ENCODE results near the gene HOXC4.

HOXC4 gene

DNA sequence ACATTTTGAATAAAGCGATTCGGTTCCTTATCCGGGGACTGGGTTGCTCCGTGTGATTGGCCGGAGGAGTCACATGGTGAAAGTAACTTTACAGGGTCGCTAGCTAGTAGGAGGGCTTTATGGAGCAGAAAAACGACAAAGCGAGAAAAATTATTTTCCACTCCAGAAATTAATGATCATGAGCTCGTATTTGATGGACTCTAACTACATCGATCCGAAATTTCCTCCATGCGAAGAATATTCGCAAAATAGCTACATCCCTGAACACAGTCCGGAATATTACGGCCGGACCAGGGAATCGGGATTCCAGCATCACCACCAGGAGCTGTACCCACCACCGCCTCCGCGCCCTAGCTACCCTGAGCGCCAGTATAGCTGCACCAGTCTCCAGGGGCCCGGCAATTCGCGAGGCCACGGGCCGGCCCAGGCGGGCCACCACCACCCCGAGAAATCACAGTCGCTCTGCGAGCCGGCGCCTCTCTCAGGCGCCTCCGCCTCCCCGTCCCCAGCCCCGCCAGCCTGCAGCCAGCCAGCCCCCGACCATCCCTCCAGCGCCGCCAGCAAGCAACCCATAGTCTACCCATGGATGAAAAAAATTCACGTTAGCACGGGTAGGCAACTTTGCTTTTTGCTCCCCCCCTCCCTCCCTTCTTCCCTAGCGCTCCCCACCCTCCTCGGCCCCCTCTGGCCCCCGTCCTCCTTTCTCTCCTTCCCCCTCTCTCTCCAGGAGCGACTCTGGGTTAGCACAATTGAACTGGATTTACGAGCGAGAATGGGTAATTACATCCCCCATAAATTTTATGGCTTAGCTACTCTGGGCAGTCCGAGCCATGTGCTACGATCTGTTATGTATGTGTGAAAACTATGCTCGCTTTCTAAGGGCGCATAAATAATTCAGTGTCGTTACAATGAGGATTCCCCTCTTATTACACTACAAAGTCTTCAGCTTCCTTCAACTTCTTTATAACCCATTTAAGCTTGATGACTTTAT, at the start of gene HOXC4:
Gene HOXC4 (plus strand): TSS at position 85 of the 991 bp plus-strand sequence. CDS start 88 bp downstream, at position 173.
- Mint-ChIP-seq H3K4me1 (ENCODE audit: low read depth) (peaks cover 34% of the 10 kb centered on the region), H3K27ac (peak within 1 kb of the TSS; percentile 41), H3K4me3 (peak within 1 kb of the TSS; percentile 66), H3K27me3 (peaks cover 86% of the 10 kb centered on the region), H3K36me3 (ENCODE audit: low read depth) (no peaks in the 10 kb centered on the region), H3K9me3 (no peaks in the 10 kb centered on the region)
- DNase-seq: no peak

DNA sequence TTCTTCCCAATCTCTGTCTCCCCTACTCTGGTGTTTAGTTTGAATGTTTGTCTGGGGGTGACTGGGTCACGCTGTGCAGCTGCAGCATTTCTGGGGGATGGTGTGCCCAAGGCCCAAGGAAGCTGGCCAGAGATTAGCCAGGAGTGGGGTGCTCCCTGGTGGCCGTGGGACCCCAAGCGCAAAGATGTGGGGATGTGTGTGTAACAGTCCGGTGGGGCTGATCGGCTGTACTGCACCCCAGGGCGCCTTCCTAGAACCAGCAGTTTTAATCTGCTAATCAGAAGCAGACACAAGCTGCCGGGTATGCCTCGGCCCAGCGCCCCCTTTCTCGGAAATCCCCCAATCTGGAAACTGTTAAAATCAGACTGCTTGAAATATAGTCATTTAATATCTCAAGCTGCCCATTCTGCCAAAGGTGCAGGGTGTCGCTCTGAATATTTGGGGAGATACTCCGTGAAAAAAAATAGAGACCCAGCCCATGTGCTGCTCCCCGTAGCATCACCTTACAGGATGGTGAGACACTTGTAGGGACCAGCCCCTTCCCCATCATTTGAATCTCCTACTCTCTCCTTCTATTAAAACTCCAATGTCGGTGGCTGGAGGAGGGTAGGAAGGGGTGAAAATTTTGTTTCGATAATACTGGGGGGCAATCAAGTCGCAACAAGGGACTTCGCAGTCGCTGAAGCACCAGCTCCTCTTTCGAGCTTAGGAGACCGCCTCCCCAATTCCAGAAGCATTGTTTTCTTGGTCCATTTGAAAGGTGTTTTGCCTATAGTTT, 49.4 kb upstream of the HOXC4 start:
- Mint-ChIP-seq H3K27ac (no peak overlapping the region), H3K27me3 (peaks cover 98% of the 10 kb centered on the region), H3K4me1 (ENCODE audit: low read depth) (peaks cover 28% of the 10 kb centered on the region), H3K36me3 (ENCODE audit: low read depth) (no peaks in the 10 kb centered on the region), H3K9me3 (no peaks in the 10 kb centered on the region), H3K4me3 (no peak overlapping the region)
- no peak for DNase-seq

DNA sequence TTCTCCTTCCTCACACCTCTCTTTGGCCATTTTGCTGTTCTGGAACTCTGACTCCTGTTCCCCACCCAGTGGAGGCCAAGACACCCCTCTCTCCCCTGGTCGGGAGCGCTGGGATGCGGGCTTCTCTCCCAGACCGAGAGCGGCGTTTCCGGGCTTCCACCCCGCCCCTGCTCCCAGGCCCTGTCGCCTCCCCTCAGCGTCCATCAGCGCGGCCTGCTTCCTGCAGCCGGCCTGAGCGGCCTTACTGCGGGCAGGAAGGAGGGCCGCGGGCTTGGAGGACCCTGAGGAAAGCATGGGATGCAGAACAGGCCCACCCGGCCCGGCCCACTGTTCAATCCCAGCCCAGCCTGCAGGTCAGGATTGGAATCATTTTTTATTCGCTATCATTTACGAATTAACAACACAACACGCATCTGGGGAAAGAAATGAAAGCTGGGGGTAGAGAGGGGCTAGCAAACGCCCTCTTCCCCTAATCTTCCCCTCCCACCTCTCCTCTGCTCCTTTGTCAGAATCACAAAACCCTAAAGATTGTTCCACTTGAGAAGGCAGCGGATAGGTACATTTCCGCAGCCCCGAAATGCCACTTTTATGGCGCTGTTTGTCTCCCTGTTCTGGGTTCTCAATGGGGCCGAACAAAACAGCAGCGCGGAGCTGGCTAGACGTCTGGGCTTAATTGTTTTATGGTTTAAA, 48.6 kb upstream of the HOXC4 start:
- H3K27me3 Mint-ChIP-seq: peaks cover 98% of the 10 kb centered on the region

DNA sequence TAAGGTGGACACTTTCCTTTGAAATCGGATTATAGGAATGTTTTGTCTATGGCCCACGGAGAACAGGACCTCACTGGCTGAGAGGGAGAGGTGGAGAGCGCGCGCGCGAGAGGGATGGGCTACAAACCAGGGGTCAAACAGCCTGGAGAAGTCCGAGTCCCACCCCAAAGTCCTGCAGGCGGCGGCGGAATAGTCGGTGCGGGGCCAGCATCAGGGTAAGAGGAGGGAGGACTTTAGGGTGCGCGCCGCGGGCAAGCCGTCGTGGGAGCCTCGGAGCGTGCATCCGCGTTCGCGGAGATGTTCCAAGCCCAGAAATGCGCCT, 48.1 kb upstream of the HOXC4 start:
- H3K27ac Mint-ChIP-seq: no peak overlapping the region
- H3K9me3 Mint-ChIP-seq: no peaks in the 10 kb centered on the region
- peaks cover 31% of the 10 kb centered on the region for H3K4me1 Mint-ChIP-seq (ENCODE audit: low read depth)
- H3K36me3 Mint-ChIP-seq (ENCODE audit: low read depth): no peaks in the 10 kb centered on the region
- DNase-seq: no peak
- peaks cover 98% of the 10 kb centered on the region for H3K27me3 Mint-ChIP-seq
- no peak overlapping the region for H3K4me3 Mint-ChIP-seq

More for the DNA sequence above, 48.6 kb upstream of the HOXC4 start:
- Mint-ChIP-seq H3K4me3 (no peak overlapping the region), H3K9me3 (no peaks in the 10 kb centered on the region), H3K36me3 (ENCODE audit: low read depth) (no peaks in the 10 kb centered on the region), H3K27ac (no peak overlapping the region), H3K4me1 (ENCODE audit: low read depth) (peaks cover 34% of the 10 kb centered on the region)
- DNase-seq: no peak

DNA sequence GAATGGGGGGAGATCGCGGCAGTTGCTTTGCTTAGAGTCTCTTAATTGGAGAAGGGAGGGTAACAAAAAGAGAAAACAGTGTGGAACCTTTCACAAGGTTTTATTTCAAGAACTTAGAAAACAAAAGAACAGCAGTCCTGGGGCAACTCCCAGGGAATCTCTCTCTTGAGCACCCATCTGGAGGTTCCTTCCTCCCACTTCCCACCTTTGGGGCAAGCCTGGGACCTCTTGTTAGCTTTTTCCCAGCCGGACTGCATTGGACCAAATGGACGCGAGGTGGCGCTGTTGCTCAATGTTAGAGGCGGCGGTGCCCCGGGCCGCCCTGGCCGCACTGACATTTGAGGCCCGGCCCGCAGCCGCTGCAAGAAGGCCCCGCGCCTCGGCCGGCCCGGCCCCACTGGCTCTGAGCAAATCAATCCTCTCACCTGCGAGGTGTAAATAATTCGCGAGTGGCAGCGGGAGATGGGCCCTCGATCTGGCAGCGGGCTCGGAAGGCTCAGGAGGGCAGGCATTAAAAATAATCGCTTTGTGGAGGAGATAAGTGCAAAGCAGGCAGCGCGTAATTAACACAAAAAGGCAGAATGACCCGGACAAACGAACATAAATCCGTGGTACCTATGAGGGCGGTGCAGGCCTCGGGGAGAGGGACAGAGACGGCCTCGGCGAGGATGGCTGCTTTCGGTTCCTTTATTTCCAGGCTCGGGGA, 47.6 kb upstream of the HOXC4 start:
- H3K27me3 Mint-ChIP-seq: peaks cover 98% of the 10 kb centered on the region
- H3K36me3 Mint-ChIP-seq (ENCODE audit: low read depth): no peaks in the 10 kb centered on the region
- peak overlapping the region; percentile 73 for H3K4me3 Mint-ChIP-seq
- H3K4me1 Mint-ChIP-seq (ENCODE audit: low read depth): peaks cover 32% of the 10 kb centered on the region
- peak; percentile 91 for DNase-seq
- H3K27ac Mint-ChIP-seq: no peak overlapping the region
- H3K9me3 Mint-ChIP-seq: no peaks in the 10 kb centered on the region

DNA sequence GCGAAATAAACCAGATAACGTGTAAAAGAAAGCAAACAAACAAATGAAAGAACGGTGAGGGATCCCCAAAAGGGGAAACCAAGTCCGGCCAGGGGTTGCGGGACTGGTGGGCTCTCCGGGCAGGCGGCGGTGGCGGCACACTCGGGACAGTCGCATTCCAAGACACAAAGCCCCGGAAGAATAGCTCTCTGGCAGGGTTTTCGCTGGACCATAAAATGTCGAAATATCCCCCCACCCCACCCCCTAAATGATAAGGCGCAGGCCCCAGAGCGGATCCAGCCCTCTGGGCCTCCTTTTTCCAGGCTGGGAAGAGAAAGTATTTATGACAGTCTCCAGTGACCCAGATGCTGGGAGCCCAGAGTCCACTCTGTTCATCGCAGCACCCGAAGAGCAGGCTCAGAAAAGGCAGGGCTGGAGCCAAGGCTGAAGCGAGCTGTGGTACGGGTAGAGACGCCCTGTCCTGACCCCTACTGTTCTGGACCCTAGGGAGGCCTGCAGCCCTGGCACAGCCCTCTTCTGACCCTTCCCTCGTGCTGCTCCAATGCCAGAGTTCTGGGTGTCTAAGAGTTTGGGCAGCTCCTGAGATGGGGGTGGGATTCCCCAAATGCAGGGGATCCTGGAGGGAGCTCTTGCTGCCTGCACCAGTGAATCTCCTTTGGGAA, 46.9 kb upstream of the HOXC4 start:
- H3K27me3 Mint-ChIP-seq: peaks cover 98% of the 10 kb centered on the region
- H3K27ac Mint-ChIP-seq: no peak overlapping the region
- H3K4me1 Mint-ChIP-seq (ENCODE audit: low read depth): peaks cover 38% of the 10 kb centered on the region
- no peak for DNase-seq
- no peaks in the 10 kb centered on the region for H3K36me3 Mint-ChIP-seq (ENCODE audit: low read depth)
- H3K9me3 Mint-ChIP-seq: no peaks in the 10 kb centered on the region
- peak overlapping the region; percentile 73 for H3K4me3 Mint-ChIP-seq

DNA sequence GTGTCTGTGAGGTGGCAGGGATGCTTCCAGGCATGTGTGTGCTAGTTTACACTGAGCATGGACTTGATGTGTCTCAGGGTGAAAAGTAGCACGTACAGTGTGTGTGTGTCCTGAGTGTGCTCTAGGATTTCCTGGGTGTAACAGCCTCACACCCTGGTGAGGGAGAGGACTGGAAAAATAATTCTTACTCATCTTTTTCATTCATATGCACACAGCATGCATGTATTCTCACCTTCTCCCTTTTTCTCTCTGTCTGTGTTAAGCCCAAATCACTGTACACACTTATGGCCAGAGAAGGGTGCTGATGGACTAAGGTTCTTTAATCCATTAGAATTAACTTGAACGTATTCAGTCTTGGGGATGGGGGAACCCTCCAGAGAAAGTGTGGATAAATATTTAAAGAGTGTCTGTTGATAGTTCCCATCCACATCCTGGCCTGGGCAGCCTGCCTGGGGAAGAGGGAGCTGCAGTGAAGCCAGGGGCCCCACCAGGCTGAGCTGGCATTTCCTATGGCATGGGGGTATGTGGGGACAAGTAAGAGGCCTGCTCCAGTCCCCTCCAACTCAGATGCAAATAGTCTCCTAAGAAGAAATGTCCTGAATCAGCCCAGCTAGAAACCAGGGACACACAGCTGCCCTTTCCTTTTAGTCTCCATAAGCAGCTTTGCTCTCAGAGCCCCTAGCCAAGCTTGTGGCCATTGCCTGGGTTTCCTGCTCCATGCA, 45.9 kb upstream of the HOXC4 start:
- no peak overlapping the region for H3K27ac Mint-ChIP-seq
- peaks cover 98% of the 10 kb centered on the region for H3K27me3 Mint-ChIP-seq
- H3K4me3 Mint-ChIP-seq: no peak overlapping the region
- H3K4me1 Mint-ChIP-seq (ENCODE audit: low read depth): peaks cover 34% of the 10 kb centered on the region
- no peaks in the 10 kb centered on the region for H3K9me3 Mint-ChIP-seq
- no peak for DNase-seq
- no peaks in the 10 kb centered on the region for H3K36me3 Mint-ChIP-seq (ENCODE audit: low read depth)

DNA sequence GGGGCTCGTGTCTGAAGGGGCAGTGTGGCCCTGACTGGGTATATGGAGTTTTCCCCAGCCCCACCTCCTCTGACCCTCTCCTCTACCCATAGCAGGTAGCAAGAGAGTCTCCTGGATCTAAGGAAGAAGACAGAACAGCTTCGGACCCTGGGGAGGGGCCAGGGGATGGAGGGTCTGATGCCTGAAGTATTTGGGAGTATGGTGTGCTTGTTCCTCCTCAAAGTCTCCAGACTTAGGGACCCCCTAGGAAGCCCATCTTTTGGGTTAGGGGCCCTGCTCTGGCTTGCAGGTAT, 45.4 kb upstream of the HOXC4 start:
- peaks cover 98% of the 10 kb centered on the region for H3K27me3 Mint-ChIP-seq
- H3K27ac Mint-ChIP-seq: no peak overlapping the region
- H3K4me1 Mint-ChIP-seq (ENCODE audit: low read depth): peaks cover 32% of the 10 kb centered on the region
- no peak for DNase-seq
- H3K9me3 Mint-ChIP-seq: no peaks in the 10 kb centered on the region
- H3K36me3 Mint-ChIP-seq (ENCODE audit: low read depth): no peaks in the 10 kb centered on the region
- no peak overlapping the region for H3K4me3 Mint-ChIP-seq

DNA sequence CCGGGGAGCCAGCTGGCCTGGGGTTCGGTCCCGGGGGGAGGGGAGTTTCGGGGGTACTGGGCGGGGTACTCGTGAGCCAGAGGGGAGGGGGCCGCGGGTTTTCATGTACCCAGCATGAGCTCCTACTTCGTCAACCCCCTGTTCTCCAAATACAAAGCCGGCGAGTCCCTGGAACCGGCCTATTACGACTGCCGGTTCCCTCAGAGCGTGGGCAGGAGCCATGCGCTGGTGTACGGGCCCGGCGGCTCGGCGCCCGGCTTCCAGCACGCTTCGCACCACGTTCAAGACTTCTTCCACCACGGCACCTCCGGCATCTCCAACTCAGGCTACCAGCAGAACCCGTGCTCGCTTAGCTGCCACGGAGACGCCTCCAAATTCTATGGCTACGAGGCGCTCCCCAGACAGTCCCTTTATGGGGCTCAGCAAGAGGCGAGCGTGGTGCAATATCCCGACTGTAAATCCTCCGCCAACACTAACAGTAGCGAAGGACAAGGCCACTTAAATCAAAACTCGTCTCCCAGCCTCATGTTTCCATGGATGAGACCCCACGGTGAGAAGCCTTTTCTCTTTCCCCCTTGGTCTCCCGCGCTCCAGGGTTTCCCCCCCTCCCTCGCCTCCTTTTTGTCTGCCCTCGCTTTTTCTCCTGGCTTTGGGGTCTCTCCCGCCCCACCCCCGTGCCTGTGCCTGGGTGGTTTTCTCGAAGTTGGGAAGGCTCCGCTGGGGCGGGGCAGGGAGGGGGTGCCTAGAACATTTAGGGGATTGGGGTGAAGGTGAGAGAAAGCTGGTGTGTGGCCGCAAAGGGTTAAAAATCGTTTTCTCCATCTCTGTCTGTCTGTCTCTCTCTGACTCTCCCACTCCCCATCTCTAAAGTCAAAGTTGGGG, 44.2 kb upstream of the HOXC4 start:
- H3K27me3 Mint-ChIP-seq: peaks cover 98% of the 10 kb centered on the region
- no peaks in the 10 kb centered on the region for H3K9me3 Mint-ChIP-seq
- no peaks in the 10 kb centered on the region for H3K36me3 Mint-ChIP-seq (ENCODE audit: low read depth)
- H3K4me1 Mint-ChIP-seq (ENCODE audit: low read depth): peaks cover 33% of the 10 kb centered on the region
- H3K4me3 Mint-ChIP-seq: peak overlapping the region; percentile 48
- H3K27ac Mint-ChIP-seq: peak overlapping the region; percentile 52
- no peak for DNase-seq

DNA sequence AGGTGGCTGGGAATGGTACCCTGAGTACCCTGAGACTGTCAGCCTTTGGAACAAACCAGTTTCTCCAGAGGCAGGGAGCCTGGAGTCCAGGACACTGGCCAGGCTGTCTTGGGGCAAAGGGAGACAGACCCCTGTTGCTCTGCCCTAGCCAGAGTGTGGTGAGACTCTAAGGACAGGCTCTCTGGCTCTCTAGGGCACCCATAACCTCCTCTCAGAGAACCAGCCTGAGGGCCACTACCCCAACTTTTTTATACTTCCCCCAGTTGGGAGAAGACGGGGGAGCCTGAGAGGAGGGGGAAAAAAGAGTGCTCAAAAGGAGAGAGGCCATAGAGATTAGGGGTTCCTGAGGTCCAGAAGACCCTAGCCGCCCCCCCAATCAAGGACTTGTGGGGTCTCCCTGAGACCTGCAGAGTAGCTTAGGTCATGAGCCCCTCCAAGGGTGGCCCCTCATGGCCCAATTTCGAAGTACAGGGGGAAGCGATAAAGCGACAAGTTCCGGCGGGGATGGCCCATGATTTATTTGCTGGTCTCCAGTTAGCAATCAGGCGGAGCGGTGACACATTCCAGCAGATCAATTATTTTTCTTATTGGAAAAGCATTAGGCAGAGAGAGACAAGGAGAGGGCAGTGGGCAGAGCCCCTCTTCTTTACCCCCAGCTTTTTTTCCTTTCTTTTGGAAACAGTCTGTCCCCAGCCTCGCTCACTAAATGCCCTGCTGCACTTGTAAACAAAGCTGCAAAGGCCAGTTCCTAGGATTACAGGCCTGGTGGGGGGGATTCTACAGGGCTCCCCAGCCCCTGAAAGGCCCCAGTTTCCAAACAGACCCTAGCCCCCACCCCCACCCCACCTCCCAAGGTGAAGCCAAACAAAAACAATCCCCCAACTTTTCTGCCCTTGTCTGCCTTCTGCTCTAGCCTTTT, 43.3 kb upstream of the HOXC4 start:
- H3K27me3 Mint-ChIP-seq: peaks cover 98% of the 10 kb centered on the region
- no peak overlapping the region for H3K4me3 Mint-ChIP-seq
- no peaks in the 10 kb centered on the region for H3K9me3 Mint-ChIP-seq
- DNase-seq: no peak
- peaks cover 38% of the 10 kb centered on the region for H3K4me1 Mint-ChIP-seq (ENCODE audit: low read depth)
- H3K27ac Mint-ChIP-seq: no peak overlapping the region
- no peaks in the 10 kb centered on the region for H3K36me3 Mint-ChIP-seq (ENCODE audit: low read depth)

DNA sequence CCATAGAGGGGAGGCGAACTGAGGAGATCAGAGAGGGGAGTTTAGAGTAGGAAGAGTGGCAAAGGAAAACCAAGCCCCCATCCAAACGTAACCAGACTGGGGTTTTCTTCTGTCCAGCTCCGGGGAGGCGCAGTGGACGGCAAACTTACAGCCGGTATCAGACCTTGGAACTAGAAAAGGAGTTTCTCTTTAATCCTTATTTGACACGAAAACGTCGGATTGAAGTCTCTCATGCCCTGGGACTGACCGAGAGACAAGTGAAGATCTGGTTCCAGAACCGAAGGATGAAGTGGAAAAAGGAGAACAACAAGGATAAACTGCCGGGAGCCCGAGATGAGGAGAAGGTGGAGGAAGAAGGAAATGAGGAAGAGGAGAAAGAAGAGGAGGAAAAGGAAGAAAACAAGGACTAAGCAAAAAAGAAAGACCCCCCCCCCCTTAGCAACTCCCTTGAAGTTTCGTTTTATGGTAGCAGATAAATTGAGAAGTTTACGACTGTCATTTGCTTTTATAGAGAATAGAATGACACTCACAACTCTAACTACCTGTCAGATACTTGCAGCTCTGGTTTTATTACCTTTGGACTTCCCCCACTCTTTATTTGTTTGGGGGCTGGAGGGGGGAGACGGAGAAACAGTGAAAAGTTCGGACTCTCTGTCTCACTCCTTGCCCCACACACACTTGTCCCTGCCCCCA, 42.5 kb upstream of the HOXC4 start:
- H3K4me1 Mint-ChIP-seq (ENCODE audit: low read depth): peaks cover 34% of the 10 kb centered on the region
- no peak overlapping the region for H3K27ac Mint-ChIP-seq

More for the DNA sequence above, 42.5 kb upstream of the HOXC4 start:
- peaks cover 98% of the 10 kb centered on the region for H3K27me3 Mint-ChIP-seq
- no peak for DNase-seq
- no peaks in the 10 kb centered on the region for H3K36me3 Mint-ChIP-seq (ENCODE audit: low read depth)
- no peak overlapping the region for H3K4me3 Mint-ChIP-seq
- H3K9me3 Mint-ChIP-seq: no peaks in the 10 kb centered on the region
